ENCODE results near the gene ESR1. TPM values are rescaled to one million over a fixed set of nuclear protein-coding genes. Genes with fewer than 3 reads are reported as not detected.

Gene ESR1
- total RNA-seq, 1 experiment from 2014 or later = not detected

- H3K4me3 Mint-ChIP-seq (ENCODE audit: unreplicated experiment) = no peak overlapping the region
- no peaks in the 10 kb centered on the region for H3K36me3 Mint-ChIP-seq (ENCODE audit: insufficient read depth, unreplicated experiment)
- Histone ChIP-seq H3K9me3 (no peaks in the 10 kb centered on the region), H3K36me3 (ENCODE audit: control insufficient read depth, insufficient read depth, low read length) (no peaks in the 10 kb centered on the region), H3K4me1 (no peaks in the 10 kb centered on the region), H3K4me3 (ENCODE audit: low read depth, low read length) (no peak overlapping the region), H3K27me3 (replicated peaks; ENCODE audit: control insufficient read depth, insufficient read depth, low read length) (no peaks in the 10 kb centered on the region; the same call in 1 of the 2 replicates)
- H3K9me3 Mint-ChIP-seq (ENCODE audit: unreplicated experiment) = no peaks in the 10 kb centered on the region
- peaks cover 13% of the 10 kb centered on the region for H3K27me3 Mint-ChIP-seq (ENCODE audit: insufficient read depth, unreplicated experiment)
- BruUV-seq (replicated peaks) = no TSS peak
- no peaks in the 10 kb centered on the region for H3K4me1 Mint-ChIP-seq (ENCODE audit: low read depth, unreplicated experiment)
- ChIA-PET CTCF (no interaction called here), POLR2A (no interaction called here)
- TF ChIP-seq CTCF (IDR thresholded peaks at IDR 0.05; ENCODE audit: insufficient read depth in 1 of 2, low read depth in 1 of 2, low read length in 1 of 2, severe bottlenecking in 1 of 2, unreplicated experiment in 1 of 2) = no peak
- no peak for DNase-seq
- H3K27ac Mint-ChIP-seq (ENCODE audit: unreplicated experiment) = no peak overlapping the region
- intact Hi-C loops (cut with micrococcal nuclease; ENCODE audit: unreplicated experiment) = no loop called here
Observed at GRCh38 chr6:152046118-152046517, 238.6 kb downstream of the ESR1 start.

GRCh38 chr6:152048921-152049320 lies 241.4 kb downstream of the ESR1 start:
- no peaks in the 10 kb centered on the region; the same call in 1 of the 2 replicates for H3K27me3 ChIP-seq (replicated peaks; ENCODE audit: control insufficient read depth, insufficient read depth, low read length)
- CTCF ChIA-PET = no interaction called here
- TF ChIP-seq CTCF (IDR thresholded peaks at IDR 0.05; ENCODE audit: insufficient read depth in 1 of 2, low read depth in 1 of 2, low read length in 1 of 2, severe bottlenecking in 1 of 2, unreplicated experiment in 1 of 2) = no peak
- Mint-ChIP-seq H3K4me3 (ENCODE audit: unreplicated experiment) (no peak overlapping the region), H3K36me3 (ENCODE audit: insufficient read depth, unreplicated experiment) (no peaks in the 10 kb centered on the region), H3K27me3 (ENCODE audit: insufficient read depth, unreplicated experiment) (peaks cover 18% of the 10 kb centered on the region), H3K4me1 (ENCODE audit: low read depth, unreplicated experiment) (no peaks in the 10 kb centered on the region), H3K27ac (ENCODE audit: unreplicated experiment) (no peak overlapping the region), H3K9me3 (ENCODE audit: unreplicated experiment) (no peaks in the 10 kb centered on the region)
- H3K4me1 ChIP-seq = no peaks in the 10 kb centered on the region
- DNase-seq = no peak
- no TSS peak for BruUV-seq (replicated peaks)
- no peaks in the 10 kb centered on the region for H3K36me3 ChIP-seq (ENCODE audit: control insufficient read depth, insufficient read depth, low read length)
- H3K9me3 ChIP-seq = no peaks in the 10 kb centered on the region
- no peak overlapping the region for H3K4me3 ChIP-seq (ENCODE audit: low read depth, low read length)
- intact Hi-C loops (cut with micrococcal nuclease; ENCODE audit: unreplicated experiment) = no loop called here
- POLR2A ChIA-PET = interaction anchor here (0.6 kb wide), 1 partner anchor 15 kb away, joined by 3 read pairs; no protein-coding TSS in a partner anchor

- ChIA-PET POLR2A (no interaction called here), CTCF (no interaction called here)
- Mint-ChIP-seq H3K27ac (ENCODE audit: unreplicated experiment) (no peak overlapping the region), H3K4me3 (ENCODE audit: unreplicated experiment) (no peak overlapping the region), H3K9me3 (ENCODE audit: unreplicated experiment) (no peaks in the 10 kb centered on the region), H3K4me1 (ENCODE audit: low read depth, unreplicated experiment) (no peaks in the 10 kb centered on the region), H3K36me3 (ENCODE audit: insufficient read depth, unreplicated experiment) (no peaks in the 10 kb centered on the region), H3K27me3 (ENCODE audit: insufficient read depth, unreplicated experiment) (peaks cover 18% of the 10 kb centered on the region)
- intact Hi-C loops (cut with micrococcal nuclease; ENCODE audit: unreplicated experiment) = no loop called here
- no peaks in the 10 kb centered on the region for H3K9me3 ChIP-seq
- no peaks in the 10 kb centered on the region for H3K36me3 ChIP-seq (ENCODE audit: control insufficient read depth, insufficient read depth, low read length)
- no peak for DNase-seq
- BruUV-seq (replicated peaks) = no TSS peak
- no peaks in the 10 kb centered on the region for H3K4me1 ChIP-seq
- TF ChIP-seq CTCF (IDR thresholded peaks at IDR 0.05; ENCODE audit: insufficient read depth in 1 of 2, low read depth in 1 of 2, low read length in 1 of 2, severe bottlenecking in 1 of 2, unreplicated experiment in 1 of 2) = no peak
- no peak overlapping the region for H3K4me3 ChIP-seq (ENCODE audit: low read depth, low read length)
- H3K27me3 ChIP-seq (replicated peaks; ENCODE audit: control insufficient read depth, insufficient read depth, low read length) = no peaks in the 10 kb centered on the region; the same call in 1 of the 2 replicates
Observed at GRCh38 chr6:152049502-152049901, 242.0 kb downstream of the ESR1 start.

All from Caco-2 (cell line).